HG03378 (cell line): ENCODE results near the gene ERCC6.

Source experiments
- ATAC-seq: cut with Tn5 transposase; IDR thresholded peaks from one replicate; pipeline ENCODE4 v1.9.1; 2021; ENCODE audit warnings: mild to moderate bottlenecking, moderate library complexity; ENCODE audit not compliant: unreplicated experiment

The ERCC6 gene

GRCh38 chr10:49549640-49550346 is 10.9 kb upstream of the ERCC6 start:
- no peak for ATAC-seq

DNA sequence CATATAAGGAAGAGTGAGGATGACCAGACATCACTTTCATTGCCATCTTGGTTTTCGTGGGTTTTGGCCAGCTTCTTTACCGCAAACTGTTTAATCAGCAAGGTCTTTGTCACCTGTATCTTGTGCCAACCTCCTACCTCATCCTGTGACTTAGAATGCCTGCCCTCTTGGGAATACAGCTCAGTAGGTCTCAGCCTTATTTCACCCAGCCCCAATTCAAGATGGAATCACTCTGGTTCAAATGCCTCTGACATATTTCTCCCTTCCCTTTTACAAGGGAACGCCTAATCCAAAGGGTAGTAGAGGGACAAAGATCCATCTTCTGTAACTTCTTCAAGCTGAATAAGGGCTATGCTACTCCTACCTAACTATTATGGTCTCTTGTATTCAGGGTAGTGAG is 4.7 kb upstream of the ERCC6 start:
- ATAC-seq: no peak

GRCh38 chr10:49542353-49542752 is 3.4 kb upstream of the ERCC6 start:
- ATAC-seq: no peak

GRCh38 chr10:49541762-49542161 is 2.8 kb upstream of the ERCC6 start:
- no peak for ATAC-seq

GRCh38 chr10:49540056-49540797 is 1.3 kb upstream of the ERCC6 start:
- ATAC-seq: no peak

- peak; percentile 2 for ATAC-seq
Observed at GRCh38 chr10:49539320-49539885, 482 bp upstream of the ERCC6 start.

DNA sequence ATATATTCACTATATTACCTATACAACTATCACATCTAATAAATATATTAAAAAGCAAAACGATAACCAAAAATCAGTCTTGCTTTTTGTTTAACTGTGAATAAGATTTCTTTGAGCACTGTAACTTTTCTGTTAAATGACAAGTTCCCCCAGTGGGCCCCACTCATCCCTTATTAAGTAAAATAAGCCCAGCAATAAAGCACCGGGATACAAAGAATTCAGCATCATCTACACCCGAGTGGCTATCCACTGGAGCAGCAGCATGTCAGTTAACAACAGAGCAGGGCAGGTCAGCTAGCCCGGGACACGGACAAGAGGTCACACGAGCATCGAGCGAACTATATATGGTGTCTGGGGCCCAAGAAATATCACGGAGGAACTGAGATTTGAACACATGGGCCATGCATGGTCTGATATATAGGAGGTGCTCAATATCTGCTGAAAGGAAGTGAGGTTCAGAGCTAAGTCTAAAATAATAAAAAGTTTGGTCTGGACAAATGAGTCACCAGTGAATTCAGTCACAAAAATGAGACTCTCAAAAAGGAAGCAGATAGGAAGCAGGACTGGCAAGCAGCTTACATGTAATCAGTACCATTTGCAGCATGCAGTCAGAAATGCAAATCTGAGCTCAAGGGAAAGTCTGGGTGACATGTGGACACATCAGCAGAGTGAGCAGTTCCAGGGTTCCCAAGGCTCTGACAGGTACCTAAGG is 4.1 kb downstream of the ERCC6 start:
- ATAC-seq: peak; percentile 79

DNA sequence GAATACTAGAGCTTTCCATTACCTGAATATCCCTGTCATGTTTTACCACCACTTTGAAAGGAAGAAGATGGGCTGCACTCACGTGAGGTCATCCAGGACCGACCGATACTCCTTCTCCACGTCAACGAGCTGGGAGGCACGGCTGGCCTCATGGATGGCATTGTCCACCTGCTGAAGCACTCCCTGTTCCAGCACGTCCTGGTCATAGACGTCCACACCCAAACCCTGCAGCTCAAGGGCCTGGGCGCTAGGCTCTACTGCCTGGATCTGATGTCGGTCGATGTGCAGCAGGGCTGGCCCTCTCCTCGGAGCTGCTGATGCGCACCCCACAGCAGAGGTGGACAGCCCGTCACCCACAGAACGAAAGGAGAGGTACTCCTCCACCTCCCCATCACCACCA is 6.5 kb downstream of the ERCC6 start:
- ATAC-seq: no peak

- ATAC-seq: no peak
Observed at GRCh38 chr10:49528977-49529506, 9.9 kb downstream of the ERCC6 start.

GRCh38 chr10:49527850-49528249 is 11.1 kb downstream of the ERCC6 start:
- ATAC-seq: no peak

- ATAC-seq: no peak
Observed at GRCh38 chr10:49527061-49527460, 11.9 kb downstream of the ERCC6 start.

DNA sequence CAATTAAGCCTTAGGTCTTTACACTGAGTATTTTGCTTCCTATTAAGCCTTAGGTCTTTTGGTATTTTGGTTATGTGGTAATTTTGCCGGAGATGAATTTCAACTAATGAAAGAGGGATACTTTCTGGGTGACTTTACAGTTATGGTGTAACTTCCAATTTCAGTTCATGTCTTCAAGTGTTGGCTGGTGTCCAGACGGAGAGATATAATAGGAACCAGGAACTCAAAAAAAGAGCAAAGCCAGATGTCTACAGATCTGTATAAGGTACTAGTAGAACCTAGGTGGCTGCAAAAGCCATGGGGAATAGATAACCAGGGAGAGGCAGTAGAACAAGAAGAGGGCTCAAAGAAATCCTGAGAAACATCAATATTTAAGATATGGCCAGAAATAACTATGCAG is 12.3 kb downstream of the ERCC6 start:
- no peak for ATAC-seq

GRCh38 chr10:49524496-49524895 is 14.4 kb downstream of the ERCC6 start:
- ATAC-seq: no peak

DNA sequence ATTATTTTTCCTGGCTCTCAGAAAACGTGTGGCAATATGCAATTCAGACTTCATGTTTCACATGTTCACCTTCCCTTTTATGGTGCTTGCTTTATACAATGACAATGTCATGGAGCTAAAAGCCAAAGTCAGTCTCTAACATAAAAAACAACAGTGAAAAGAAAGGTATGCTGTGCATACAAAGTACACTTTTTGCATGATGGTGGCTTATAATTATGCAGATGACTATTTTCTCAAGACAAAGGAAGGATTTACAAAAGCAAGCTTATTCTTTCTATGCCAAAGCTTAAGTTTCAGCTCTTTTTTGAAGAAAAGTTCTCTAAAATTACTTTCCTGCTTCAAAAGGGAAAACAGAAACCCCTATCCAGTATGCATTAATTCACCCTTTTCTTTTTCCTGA is 15.6 kb downstream of the ERCC6 start:
- no peak for ATAC-seq

DNA sequence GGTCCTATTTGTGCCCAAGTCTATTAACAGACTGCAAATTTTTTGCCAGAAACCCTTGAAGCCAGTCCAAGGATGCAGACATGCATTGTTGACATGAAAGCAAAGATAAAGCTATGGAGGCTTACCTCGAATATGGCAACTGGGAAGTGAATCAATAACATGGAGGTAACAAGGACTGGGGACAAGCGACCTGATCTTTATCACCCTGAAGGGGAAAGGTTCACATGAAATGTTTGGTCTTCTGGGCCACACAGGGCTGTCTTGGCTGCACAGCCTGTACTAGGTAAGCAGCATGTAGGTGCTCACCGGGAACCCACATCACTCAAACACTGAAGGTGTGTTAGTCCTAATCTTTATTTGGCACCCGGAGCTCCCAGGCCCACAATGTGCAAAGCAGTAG is 17.9 kb downstream of the ERCC6 start:
- no peak for ATAC-seq

DNA sequence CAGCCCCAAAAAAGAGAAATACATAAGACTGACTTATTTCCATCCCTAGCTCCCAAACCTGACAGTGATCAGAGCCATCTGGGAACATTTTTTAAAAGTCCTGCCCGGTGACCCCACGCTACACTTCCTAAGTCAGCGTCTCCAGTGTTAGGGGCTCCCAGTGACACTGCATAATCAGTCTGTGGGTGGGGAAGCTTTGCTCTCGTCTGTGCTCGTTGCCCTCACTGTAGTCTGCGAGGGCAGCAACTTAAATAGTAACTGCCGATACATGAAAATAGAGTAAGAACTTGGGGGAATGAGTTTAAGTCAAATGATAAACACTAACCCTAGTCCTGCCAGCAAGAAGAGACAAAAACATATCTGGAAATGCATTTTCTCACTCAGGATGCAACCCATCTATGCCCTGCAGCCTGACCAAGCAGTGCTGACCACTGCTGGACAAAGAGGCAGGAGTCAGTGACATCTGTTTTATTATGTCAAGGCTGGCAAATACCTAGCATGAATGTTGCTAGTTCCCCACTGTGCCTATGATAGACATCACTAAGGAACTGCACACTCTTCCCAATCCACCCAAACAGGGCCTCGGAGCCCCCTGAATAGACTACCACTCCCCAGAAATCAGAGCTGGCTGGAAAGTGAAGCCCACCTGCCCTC is 18.7 kb downstream of the ERCC6 start:
- no peak for ATAC-seq

DNA sequence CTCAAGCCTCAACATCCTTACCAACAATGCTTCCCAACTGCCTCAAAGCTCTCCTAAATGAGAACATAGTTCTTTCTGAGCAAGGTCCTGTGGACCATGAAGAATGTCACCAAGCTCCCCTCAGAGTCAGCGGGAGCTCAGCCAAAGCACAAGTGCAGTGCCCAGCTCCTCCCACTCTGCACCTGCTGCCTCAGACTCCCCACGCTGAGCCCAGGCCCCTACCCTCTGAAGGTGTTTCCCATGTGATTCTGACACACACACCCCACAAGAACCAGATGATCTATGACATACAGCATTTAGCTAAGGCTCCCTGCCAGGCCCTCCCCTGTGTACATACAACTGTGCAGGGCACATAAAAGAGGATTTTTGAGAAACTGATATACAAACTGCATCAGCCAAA is 19.2 kb downstream of the ERCC6 start:
- ATAC-seq: no peak

GRCh38 chr10:49518982-49519578 is 19.8 kb downstream of the ERCC6 start:
- no peak for ATAC-seq

GRCh38 chr10:49518566-49518965 is 20.4 kb downstream of the ERCC6 start:
- ATAC-seq: no peak

DNA sequence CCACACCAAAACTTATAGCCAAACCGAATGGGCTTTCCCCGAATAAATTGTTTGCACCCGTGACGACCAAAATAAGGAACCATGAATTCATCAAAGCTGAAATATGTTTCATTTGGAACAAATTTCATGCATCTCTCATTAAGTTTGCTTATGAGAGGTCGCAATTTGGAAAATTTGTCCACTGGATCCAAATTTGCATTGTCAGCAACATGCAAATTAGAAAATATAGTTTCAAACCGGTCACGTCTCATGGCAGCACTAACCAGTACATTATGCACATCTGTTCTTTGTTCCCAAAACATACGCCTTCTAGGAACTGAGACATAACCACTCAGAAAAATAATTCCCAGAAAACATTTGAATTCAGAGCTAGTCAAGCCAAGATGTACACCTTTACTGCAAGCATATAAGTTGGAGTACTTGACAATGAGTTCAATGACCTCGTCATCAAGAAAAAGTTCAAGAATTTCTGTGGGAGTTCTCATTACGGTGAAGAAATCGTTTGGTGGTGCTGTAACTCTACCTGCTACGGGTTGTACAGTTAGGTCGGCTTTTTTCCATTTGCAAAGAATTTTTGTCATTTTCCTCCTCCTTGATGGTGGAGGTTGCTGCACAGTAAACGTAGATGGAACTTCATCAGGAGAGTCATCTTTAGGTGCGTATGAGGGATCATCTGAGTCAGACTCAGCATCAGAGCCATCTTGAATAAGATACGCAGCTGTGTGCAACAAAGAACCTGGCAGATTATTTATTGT is 22.5 kb downstream of the ERCC6 start:
- no peak for ATAC-seq
